Panc1 (cell line): ENCODE data around the gene LVRN. TPM values are rescaled to one million over a fixed set of nuclear protein-coding genes. Genes with fewer than 3 reads are reported as not detected.

Source experiments
- ATAC-seq: fragments of 200-7000 bp; cut with Tn5 transposase; 2 replicates; pipeline ENCODE4 v1.9.1; 2020; ENCODE audit warnings: mild to moderate bottlenecking, moderate library complexity
- BruUV-seq: library from RNA; stranded (reverse); fragments of 400-500 nt; replicated peaks from 2 replicates; lab custom pipeline; 2021; lab: Mats Ljungman, UMichigan
- CTCF ChIA-PET: fragments of 300-600 bp; sonication (Branson Sonifier 250); formaldehyde crosslinking; loops from one replicate; lab custom pipeline; 2022; ENCODE audit warnings: antibody characterized with exemption; lab: Charles Lee
- POLR2A ChIA-PET: fragments of 300-600 bp; sonication (Branson Sonifier 250); formaldehyde crosslinking; loops from one replicate; lab custom pipeline; 2022; ENCODE audit warnings: antibody characterized with exemption; lab: Charles Lee
- DNase-seq: peaks from one replicate; pipeline ENCODE4 v3.0.0-alpha.2; 2010; ENCODE audit warnings: low read depth, low spot score
- H3K27ac ChIP-seq: 2 replicates; pipeline ENCODE4 v1.5.1; 2011; ENCODE audit warnings: mild to moderate bottlenecking, low read length, inconsistent platforms
- H3K27me3 ChIP-seq: fragments of 200-500 bp; sonication (Bioruptor generic); 2 replicates; pipeline ENCODE4 v1.6.0; 2014; ENCODE audit warnings: low read length, inconsistent platforms; ENCODE audit not compliant: control insufficient read depth, insufficient read depth
- H3K36me3 ChIP-seq: fragments of 200-500 bp; sonication (Bioruptor generic); 2 replicates; pipeline ENCODE4 v1.5.1; 2014; ENCODE audit warnings: inconsistent platforms, mild to moderate bottlenecking, low read length, moderate library complexity; ENCODE audit not compliant: control insufficient read depth, insufficient read depth
- H3K4me1 ChIP-seq: 2 replicates; pipeline ENCODE4 v1.5.1; 2011; ENCODE audit warnings: inconsistent platforms, mild to moderate bottlenecking, low read length, moderate library complexity; ENCODE audit not compliant: control insufficient read depth, insufficient read depth
- H3K4me3 ChIP-seq, 2 experiments: 2 replicates each; pipeline ENCODE4 v1.5.1; 2011 to 2012; ENCODE audit warnings: low read depth in 2 of 2, low read length in 2 of 2, mild to moderate bottlenecking in 2 of 2, inconsistent platforms in 1 of 2, moderate library complexity in 1 of 2
- H3K9me3 ChIP-seq: fragments of 200-500 bp; sonication (Bioruptor generic); 2 replicates; pipeline ENCODE4 v1.5.1; 2014; ENCODE audit warnings: low read depth, mild to moderate bottlenecking, inconsistent platforms, low read length, moderate library complexity; ENCODE audit not compliant: control insufficient read depth, insufficient read depth
- POLR2AphosphoS5 ChIP-seq: IDR thresholded peaks from 2 replicates; pipeline ENCODE4 v1.6.1; 2012; ENCODE audit warnings: mild to moderate bottlenecking, low read depth, low read length, moderate library complexity
- REST ChIP-seq, 2 experiments: IDR thresholded peaks; 2 replicates each; pipeline ENCODE4 v1.6.1; 2011 to 2012; ENCODE audit warnings: low read depth in 2 of 2, control low read depth in 1 of 2, low read length in 1 of 2, mild to moderate bottlenecking in 1 of 2, moderate library complexity in 1 of 2; ENCODE audit not compliant: insufficient read depth in 1 of 2
- SIN3A ChIP-seq: IDR thresholded peaks from 2 replicates; pipeline ENCODE4 v1.6.1; 2012; ENCODE audit warnings: low read depth, mild to moderate bottlenecking, low read length, moderate library complexity, borderline replicate concordance; ENCODE audit not compliant: insufficient read depth
- TCF7L2 ChIP-seq: IDR thresholded peaks from 2 replicates; pipeline ENCODE4 v1.6.1; 2011; ENCODE audit warnings: mild to moderate bottlenecking, low read depth, low read length, inconsistent platforms
- in situ Hi-C: cut with HindIII; loops from 2 replicates; pipeline ENCODE4 v1.10.0; 2016; ENCODE audit warnings: low sequenced_read_pairs, low pct_unique_long_range_greater_than_20kb
- intact Hi-C: fragments of 100-400 bp; cut with micrococcal nuclease; formaldehyde crosslinking; loops from one replicate; pipeline ENCODE4 v1.10.0; 2022; ENCODE audit not compliant: unreplicated experiment
- total RNA-seq: library from RNA; stranded (reverse); gene quantifications from one replicate; pipeline ENCODE4 v1.2.1, GENCODE V29; 2021; ENCODE audit not compliant: unreplicated experiment
- TF ChIP-seq, protein P1 (sequence below): fragments of 450-650 bp; IDR thresholded peaks from 2 replicates; pipeline ENCODE4 v1.5.1; 2017; ENCODE audit warnings: mild to moderate bottlenecking

LVRN gene
- total RNA-seq, 1 experiment from 2014 or later = 0.08 TPM

GRCh38 chr5:116013207-116013785 is 51.0 kb downstream of the LVRN start:
- POLR2A ChIA-PET = no interaction called here
- DNase-seq (no peak), ATAC-seq (no peak)
- no peak overlapping the region for H3K4me3 ChIP-seq
- H3K27ac ChIP-seq = no peak overlapping the region
- no peaks in the 10 kb centered on the region for H3K4me1 ChIP-seq
- H3K36me3 ChIP-seq = no peaks in the 10 kb centered on the region
- intact Hi-C loops (no loop called here), in situ Hi-C loops (no loop called here)
- H3K27me3 ChIP-seq = no peaks in the 10 kb centered on the region
- no TSS peak for BruUV-seq
- CTCF ChIA-PET = no interaction called here
- no peaks in the 10 kb centered on the region for H3K9me3 ChIP-seq
- TF ChIP-seq SIN3A (no peak), POLR2AphosphoS5 (no peak), TCF7L2 (no peak), REST (IDR thresholded peaks at IDR 0.05; ENCODE audit: insufficient read depth in 1 of 2, low read depth in 2 of 2, low read length in 1 of 2) (no peak)
- TF ChIP-seq, protein P1, sequence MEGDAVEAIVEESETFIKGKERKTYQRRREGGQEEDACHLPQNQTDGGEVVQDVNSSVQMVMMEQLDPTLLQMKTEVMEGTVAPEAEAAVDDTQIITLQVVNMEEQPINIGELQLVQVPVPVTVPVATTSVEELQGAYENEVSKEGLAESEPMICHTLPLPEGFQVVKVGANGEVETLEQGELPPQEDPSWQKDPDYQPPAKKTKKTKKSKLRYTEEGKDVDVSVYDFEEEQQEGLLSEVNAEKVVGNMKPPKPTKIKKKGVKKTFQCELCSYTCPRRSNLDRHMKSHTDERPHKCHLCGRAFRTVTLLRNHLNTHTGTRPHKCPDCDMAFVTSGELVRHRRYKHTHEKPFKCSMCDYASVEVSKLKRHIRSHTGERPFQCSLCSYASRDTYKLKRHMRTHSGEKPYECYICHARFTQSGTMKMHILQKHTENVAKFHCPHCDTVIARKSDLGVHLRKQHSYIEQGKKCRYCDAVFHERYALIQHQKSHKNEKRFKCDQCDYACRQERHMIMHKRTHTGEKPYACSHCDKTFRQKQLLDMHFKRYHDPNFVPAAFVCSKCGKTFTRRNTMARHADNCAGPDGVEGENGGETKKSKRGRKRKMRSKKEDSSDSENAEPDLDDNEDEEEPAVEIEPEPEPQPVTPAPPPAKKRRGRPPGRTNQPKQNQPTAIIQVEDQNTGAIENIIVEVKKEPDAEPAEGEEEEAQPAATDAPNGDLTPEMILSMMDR = no peak

DNA sequence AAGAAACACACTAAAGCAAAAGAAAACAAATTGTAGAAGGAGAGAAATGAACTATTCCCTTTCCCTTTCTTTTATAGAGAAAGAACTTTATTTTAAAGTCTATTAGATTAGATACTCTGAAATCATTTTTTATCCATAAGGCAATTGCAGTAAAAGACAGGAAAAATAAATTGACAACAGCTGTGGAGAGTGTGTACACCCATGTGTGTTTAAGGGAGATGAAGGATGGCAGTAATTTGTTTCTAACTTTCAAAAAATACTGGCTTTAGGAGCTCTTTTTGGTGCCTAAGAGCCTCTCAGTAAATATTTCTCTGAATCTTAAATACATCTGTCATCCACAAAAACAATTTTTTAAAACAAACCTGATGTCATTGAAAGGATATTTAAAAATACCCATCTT is 51.7 kb downstream of the LVRN start:
- intact Hi-C loops (no loop called here), in situ Hi-C loops (no loop called here)
- Histone ChIP-seq H3K4me3 (no peak overlapping the region), H3K9me3 (no peaks in the 10 kb centered on the region), H3K4me1 (no peaks in the 10 kb centered on the region), H3K36me3 (no peaks in the 10 kb centered on the region), H3K27me3 (no peaks in the 10 kb centered on the region), H3K27ac (no peak overlapping the region)
- DNase-seq (no peak), ATAC-seq (no peak)
- TF ChIP-seq POLR2AphosphoS5 (no peak), REST (IDR thresholded peaks at IDR 0.05; ENCODE audit: insufficient read depth in 1 of 2, low read depth in 2 of 2, low read length in 1 of 2) (no peak), SIN3A (no peak), TCF7L2 (no peak)
- TF ChIP-seq, protein P1 = no peak
- ChIA-PET CTCF (no interaction called here), POLR2A (no interaction called here)
- no TSS peak for BruUV-seq
